Inflammatory macrophage treated with lipopolysaccharide for 4 hours (primary cell): ENCODE results near the gene RAD51AP1.
A peak's percentile ranks its signal among the peaks of the same experiment; 100 is the strongest.

Source experiments
- DNase-seq: peaks from one replicate; pipeline ENCODE4 v3.0.0-alpha.2; 2020

The RAD51AP1 gene

GRCh38 chr12:4553943-4554342 is 15.3 kb downstream of the RAD51AP1 start:
- DNase-seq: no peak

- DNase-seq: peak; percentile 98
Measured at GRCh38 chr12:4555804-4556203, 17.1 kb downstream of the RAD51AP1 start.

DNA sequence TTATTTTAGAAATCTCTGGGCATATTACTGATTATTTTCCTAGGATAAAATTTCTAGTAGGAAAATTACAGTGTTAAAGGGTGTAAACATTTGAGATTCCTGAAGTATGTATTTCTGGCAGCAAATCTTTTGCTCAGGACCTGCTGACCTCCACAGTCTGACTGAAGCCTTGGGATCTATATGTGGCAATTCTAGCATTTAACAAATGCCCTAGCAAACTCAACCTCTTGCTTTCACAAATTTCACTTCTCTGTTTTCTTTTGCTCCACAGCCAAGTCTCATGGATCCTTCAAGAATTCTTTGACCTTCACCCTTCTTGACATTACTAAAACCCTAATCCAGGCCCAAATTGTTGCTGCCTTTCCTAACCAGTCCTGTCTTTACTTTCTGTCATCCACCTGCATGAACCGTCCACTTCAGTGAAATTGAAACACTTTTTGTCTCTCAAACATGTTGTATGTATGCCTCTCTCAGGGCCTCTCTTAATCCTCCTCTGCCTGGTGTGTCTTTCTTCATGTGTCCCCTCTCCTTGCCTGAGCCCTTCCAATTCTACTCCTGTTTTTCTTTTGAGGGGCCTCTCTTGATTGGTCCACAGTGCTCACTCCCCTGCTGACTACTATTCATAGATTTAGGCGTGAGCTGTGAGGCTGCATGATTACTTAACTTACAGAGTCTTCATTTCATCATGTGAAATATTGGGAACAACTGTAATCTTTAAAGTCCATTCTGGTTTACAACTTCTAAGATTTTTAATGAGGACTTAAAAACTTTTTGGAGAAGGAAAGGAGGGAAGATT is 18.2 kb downstream of the RAD51AP1 start:
- peak; percentile 91 for DNase-seq

DNA sequence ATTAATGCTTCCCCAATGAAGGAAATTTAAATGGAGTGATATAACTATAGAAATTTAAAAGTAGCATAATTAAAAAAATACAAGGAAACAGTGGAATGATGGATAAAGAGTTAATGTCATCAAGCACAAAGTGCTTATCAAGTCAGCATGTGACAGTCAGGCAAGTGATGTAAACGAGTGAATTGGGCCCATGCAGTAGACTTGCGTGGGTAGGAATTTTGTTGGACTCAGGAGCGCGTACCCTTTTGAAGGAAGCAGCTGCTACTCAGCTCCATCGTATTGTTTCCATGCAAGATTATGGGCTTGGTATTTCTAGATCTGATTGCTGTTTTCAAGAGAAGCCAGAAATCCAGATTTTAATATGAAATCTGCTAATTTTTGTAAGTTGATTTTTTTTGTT is 18.9 kb downstream of the RAD51AP1 start:
- DNase-seq: peak; percentile 65

DNA sequence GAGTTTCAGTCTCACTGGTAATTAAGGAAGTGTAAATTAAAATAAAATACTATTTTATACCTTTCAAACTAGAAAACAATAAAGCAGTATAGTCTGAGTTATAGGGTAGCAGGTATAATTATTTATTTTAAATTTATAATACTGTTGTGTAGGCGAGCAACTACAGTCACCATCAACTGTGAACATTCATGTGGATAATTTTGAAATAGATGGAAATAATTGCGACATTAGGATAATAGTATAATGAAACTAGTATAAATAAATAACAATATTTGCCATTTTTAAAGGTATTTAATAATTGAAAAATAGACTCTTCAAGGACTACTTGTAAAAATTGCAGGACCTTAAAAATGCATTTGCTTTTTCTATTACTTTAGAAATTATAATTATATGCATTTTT is 19.5 kb downstream of the RAD51AP1 start:
- peak; percentile 67 for DNase-seq

GRCh38 chr12:4562034-4562657 is 23.5 kb downstream of the RAD51AP1 start, which contains the start of gene DYRK4:
DYRK4 (plus strand) TSS chr12:4562208; CDS start chr12:4562246, 38 bp downstream.
- DNase-seq: peak; percentile 84

- no peak for DNase-seq
Measured at GRCh38 chr12:4563336-4563735, 24.6 kb downstream of the RAD51AP1 start.

GRCh38 chr12:4564818-4565217 is 26.1 kb downstream of the RAD51AP1 start:
- peak; percentile 83 for DNase-seq

DNA sequence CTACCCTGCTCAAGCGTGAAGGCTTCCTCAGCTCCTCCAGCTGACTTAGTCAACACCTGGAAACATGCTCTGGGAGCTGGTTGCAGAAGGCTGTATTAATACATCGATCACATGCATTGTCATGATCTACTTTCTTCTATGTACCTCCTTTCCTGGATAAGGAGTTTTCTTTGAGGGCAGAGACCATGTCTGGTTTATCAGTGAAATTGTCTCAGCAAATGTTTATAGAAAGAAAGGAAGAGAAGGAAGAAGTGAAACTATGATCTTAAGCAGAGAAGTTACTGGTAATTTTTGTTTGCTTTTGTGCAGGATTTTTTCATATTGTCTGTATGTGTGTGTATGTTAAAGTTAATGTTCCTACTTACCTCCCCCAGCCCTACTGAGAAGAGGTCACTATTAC is 27.8 kb downstream of the RAD51AP1 start:
- DNase-seq: peak; percentile 27

GRCh38 chr12:4567073-4567881 is 28.6 kb downstream of the RAD51AP1 start:
- DNase-seq: peak; percentile 91

DNA sequence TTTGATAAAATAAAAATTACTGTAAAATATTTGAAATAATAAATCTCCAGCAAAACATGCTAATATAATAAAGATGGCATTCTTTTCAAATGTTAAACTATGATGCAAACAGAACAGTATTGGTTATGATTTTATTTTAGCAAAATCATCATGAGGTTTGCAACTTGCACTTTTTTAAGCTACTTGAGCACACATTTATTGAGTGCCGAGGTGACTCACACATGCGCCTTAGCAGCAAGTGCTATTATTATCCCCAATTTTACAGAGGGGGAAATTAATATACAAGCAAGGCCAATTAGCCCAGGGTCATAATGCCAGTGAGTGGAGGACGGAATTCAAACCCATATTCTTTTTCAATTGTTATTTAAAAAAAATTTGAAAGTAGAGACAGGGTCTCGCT is 30.6 kb downstream of the RAD51AP1 start:
- peak; percentile 56 for DNase-seq

- no peak for DNase-seq
Measured at GRCh38 chr12:4572680-4573079, 34.0 kb downstream of the RAD51AP1 start.

GRCh38 chr12:4579305-4580102 is 40.8 kb downstream of the RAD51AP1 start:
- peak; percentile 66 for DNase-seq

DNA sequence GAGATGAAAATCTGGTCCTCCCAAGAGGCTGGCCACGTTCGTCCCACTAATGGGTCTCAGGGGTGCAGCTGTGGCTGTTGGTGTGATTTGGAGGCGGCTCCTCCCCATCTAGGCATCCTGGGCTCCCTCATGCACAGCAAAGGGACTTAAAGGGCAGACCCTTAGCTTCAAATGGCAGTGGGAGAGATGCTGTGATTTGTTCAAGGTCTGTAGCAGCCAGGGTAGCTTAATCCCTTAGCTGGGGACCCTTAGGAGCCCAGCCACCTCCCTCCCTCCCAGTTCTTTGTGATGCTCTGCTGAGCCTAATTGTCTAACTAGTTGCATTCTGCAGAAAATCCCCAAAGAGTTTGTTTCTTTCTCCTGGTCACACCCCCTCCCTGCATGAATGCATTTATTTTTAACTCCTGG is 41.6 kb downstream of the RAD51AP1 start:
- DNase-seq: no peak

GRCh38 chr12:4584281-4584680 is 45.6 kb downstream of the RAD51AP1 start:
- no peak for DNase-seq

GRCh38 chr12:4584896-4585295 is 46.2 kb downstream of the RAD51AP1 start:
- DNase-seq: no peak

DNA sequence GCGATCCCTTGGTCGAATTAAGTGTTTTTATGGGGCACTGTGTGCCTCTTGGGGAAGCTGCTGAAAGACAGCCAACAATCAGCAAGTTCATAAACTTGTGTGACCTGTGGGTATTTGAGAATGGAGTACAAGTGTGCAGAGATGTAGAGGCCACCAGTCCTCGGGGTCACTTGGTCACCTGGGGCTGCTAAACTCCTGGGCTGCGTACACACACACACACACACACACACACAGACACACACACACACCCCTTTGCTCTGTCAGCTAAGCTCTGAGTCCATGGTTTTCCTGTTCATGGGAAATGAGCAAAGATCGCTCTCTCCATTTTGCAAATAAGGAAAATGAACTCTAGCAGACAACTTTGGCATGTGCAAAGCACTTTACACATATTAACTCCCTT is 47.8 kb downstream of the RAD51AP1 start:
- no peak for DNase-seq

- DNase-seq: no peak
Measured at GRCh38 chr12:4587108-4587507, 48.4 kb downstream of the RAD51AP1 start.

- no peak for DNase-seq
Measured at GRCh38 chr12:4588916-4589315, 50.2 kb downstream of the RAD51AP1 start.

DNA sequence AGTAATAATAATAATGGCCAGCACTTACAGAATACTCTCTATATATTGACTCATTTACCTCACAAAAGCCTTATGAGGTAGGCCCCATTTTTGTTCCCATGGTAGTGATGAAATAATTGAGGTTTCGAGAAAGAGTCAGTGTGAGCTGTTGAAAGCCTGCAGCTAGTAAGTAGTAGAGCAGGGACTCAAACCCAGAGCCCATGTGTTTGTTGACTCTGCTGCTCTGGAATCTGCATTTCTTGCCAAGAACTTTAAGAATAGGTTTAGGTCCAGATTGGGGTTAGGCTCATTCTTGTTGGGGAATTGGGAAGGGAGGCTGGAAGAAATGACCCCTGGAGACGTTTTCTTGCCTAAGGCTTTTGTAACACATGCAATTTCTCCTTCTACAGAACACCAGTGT is 51.3 kb downstream of the RAD51AP1 start:
- DNase-seq: no peak

- no peak for DNase-seq
Measured at GRCh38 chr12:4591180-4591687, 52.5 kb downstream of the RAD51AP1 start.

GRCh38 chr12:4595881-4596280 is 57.2 kb downstream of the RAD51AP1 start:
- no peak for DNase-seq
